Glomerular visceral epithelial cell (primary cell): ENCODE measurements around the gene SPAST.
"Not testable (repeated sequence)": the region's sequence is repeated elsewhere in the genome, so short reads cannot be mapped to it uniquely, and the experiment has no call there.

Source experiments
- DNase-seq: peaks from one replicate; pipeline ENCODE4 v3.0.0-alpha.2; 2016; ENCODE audit errors: extremely low spot score

The SPAST gene

DNA sequence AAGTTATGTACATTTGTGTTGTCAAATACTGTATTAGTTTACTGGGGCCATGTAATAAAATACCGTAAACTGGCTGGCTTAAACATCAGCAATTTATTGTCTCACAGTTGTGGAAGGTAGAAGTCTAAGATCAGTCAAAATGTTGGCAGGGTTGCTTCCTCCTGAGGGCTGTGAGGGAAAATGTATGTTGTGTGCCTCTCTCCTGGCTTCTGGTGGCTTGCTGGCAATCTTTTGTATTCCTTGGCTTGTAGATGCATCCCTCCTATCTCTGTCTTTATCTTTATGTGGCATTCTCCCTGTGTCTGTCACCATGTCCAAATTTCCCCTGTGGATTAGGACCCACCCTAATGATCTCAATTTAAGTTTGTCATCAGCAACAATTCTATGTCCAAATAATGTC, 65.3 kb downstream of the SPAST start:
- DNase-seq, result no peak

DNA sequence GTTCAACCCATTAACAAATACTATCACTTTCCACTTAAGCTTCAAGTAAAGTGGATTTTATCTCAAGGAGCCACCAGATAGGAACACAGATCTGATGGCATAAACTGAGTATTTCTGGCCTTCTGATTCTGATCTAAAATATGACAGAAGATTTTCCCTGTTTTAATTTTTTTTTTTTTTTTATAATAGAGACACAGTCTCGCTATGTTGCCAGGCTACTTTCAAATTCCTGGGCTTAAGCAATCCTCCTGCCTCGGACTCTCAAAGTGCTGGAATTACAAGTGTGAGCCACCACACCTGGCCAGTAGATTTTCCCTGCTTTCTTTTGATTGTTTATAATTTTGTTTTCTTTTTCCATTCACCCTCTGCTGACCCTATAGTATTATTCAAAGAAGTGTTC, 65.7 kb downstream of the SPAST start:
- DNase-seq, result no peak

DNA sequence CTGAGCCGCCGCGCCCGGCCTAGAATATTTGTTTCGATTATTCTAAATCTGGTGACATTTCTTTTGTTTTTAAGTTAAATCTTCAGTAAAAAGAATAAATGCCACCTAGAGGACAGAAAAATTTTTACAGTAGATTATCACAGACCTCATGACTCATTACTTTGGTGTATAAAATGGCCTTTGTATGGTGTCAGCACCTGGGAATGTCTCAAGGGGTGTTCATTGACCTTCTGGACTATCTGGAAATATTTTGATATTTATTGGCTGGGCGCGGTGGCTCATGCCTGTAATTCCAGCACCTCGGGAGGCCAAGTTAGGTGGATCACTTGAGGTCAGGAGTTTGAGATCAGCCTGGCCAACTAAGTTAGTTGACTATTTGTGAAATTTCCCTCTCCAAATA, 72.1 kb downstream of the SPAST start:
- peak; percentile 67 for DNase-seq

DNA sequence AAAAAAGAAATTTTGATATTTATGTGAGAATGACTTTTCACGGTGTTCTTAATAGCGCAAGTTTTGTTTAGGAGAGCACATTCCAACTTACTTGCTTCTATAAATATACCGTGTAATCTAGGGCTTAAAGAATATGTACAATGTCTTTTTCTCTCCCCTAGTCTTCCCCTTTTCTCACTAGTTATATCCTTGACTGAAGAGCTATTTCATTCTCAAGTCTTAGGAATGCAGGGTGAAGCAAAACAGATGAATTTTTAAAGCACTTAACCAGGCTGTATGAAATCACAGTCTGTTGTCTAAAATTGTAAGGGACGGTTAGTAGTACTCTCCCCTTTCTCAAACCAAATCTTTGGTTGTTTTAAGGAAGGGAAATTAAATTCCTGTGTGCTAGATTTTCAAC, 72.7 kb downstream of the SPAST start:
- DNase-seq, result no peak

DNA sequence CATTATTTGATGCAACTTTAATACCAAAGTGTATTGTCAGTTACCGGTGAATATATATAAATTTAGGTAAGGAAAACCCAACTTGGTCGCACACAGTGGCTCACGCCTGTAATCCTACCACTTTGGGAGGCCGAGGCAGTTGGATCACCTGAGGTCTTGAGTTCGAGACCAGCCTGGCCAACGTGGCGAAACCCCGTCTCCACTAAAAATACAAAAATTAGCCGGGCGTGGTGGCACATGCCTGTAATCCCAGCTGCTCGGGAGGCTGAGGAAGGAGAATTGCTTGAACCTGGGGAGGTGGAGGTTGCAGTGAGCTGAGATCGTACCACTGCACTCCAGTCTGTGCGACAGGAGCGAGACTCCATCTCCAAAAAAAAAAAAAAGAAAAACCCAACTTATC, 88.2 kb downstream of the SPAST start:
- not testable (repeated sequence) for DNase-seq

DNA sequence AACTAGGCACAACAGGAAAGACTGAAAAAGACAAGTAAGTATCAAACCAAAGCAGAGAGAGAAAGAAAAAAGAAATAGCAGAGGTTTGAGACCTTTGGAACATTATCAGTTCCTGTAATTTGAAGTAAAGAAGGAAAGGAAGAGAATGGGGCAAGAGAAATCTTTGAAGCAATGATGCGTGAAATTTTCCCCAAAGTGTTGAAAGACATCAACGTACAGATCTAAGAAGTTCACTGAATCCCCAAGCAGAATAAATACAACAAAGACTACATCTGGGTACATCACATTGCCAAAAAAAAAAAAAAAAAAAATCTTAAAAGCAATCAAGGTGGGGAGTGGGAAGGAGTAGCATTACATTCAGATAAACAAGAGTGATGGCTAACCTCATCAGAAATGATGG, 96.3 kb downstream of the SPAST start:
- DNase-seq, result no peak

DNA sequence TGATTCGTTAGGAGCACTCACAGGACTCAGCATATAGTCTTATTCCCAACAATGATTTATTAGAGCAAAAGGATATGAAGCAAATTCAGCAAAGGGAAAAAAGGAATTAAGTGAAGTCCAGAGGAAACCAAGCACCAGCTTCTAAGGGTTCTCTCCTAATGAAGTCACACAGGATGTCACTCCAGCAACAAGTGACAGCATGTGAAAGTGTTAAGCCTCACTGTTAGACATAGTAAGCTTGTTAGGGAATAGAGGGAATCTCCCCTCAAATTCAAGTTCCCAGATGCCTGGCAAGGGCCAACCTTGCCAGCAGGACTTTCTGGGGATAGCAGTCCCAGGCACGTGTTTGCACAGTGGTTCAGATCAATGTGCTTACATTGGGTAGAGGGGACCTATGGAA, 97.9 kb downstream of the SPAST start:
- DNase-seq, result no peak

DNA sequence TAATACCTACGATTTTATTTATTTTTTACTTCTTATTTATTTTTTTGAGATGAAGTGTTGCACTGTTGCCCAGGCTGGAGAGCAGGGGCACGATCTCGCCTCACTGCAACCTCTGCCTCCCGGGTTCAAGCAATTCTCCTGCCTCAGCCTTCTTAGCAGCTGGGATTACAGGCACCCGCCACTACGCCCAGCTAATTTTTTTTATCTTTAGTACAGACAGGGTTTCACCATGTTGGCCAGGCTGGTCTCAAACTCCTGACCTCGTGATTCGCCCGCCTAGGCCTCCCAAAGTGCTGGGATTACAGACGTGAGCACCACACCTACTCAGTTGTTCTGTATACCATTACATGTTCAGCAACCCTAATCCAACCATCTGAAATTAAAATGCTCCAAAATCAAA, 100.9 kb downstream of the SPAST start:
- not testable (repeated sequence) for DNase-seq

DNA sequence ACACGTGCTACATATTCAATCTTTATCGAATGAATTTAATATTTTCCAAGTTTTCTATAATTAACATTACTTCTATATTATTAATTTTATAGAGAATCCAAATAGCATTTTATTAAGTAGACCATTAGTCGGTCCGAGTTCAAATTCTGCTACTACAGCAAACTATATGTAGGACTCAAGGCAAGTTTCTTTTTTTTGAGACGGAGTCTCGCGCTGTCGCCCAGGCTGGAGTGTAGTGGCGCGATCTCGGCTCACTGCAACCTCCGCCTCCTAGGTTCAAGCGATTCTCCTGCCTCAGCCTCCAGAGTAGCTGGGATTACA, 101.6 kb downstream of the SPAST start:
- DNase-seq, result not testable (repeated sequence)

DNA sequence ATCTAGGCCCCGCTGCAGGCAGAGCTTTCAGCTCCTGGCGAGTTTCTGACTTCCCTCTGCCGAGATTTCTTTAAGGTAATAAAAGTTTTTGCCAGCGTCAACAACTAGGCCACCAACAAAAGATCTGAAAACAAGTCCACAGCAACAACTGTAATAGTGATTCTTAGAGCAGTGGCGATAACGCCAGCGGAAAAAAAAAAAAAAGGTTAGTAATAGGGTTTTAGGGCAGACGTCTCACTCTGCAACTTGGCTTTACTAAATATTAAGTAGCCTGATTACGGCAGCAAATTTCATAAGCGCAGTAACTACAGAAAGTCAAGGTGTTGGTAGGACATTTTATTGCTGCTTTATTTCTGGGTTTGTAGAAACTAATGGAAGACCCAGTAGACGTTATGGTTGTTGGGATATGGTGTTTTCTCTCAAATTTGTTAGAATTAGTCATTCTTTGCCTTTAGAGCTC, 102.8 kb downstream of the SPAST start:
- DNase-seq, result no peak

DNA sequence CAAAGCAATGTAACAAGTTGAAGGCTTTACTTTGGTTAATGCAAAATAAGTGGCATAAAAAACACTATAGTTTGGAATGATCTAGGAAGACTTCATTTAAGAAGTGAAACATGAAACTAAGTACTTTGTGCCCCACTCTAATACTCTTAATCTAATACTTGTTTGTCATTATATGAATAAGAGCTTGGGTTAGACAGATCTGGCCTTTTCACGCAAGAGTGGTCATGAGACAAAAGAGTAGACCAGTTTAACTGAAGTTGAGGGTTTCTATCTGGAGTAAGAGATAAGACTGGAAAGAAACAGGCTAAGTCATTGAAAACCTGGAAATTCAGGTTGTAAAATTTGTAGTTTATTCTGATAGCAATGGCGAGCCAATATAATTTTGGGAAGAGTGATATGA, 105.2 kb downstream of the SPAST start:
- no peak for DNase-seq

DNA sequence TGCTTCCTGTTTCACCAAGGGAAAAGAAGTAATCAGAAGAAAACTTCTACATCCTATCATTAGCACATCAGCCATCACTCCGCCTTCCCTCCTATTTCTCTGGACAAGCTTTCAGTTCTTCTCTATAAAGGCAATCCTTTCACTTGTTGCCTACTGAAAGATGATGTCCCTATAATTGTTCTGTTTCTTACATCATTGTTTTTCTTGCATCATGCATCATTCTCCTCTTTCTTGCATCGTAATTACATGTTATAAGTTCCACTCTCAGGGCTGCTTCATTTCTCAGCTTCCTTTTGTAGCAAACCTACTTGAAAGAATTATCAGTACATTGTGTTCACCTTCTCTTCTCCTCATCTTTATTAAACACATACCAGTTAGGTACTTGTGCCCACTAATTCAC, 109.5 kb downstream of the SPAST start:
- no peak for DNase-seq

DNA sequence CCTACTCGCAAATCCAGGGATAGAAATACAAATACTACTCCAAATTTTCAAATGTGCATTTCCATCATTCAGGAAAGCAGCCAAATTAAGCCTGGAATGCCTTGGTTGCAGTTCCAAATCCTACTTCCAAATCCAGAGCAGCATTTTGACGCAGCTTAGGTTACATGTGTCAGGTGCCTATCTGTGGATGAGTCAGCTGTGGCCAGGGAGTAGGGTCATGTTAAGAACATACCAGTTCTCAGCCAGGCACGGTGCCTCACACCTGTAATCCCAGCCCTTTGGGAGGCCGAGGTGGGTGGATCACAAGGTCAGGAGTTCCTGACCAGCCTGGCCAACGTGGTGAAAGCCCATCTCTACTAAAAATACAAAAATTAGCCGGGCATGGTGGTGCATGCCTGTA, 119.3 kb downstream of the SPAST start:
- no peak for DNase-seq

DNA sequence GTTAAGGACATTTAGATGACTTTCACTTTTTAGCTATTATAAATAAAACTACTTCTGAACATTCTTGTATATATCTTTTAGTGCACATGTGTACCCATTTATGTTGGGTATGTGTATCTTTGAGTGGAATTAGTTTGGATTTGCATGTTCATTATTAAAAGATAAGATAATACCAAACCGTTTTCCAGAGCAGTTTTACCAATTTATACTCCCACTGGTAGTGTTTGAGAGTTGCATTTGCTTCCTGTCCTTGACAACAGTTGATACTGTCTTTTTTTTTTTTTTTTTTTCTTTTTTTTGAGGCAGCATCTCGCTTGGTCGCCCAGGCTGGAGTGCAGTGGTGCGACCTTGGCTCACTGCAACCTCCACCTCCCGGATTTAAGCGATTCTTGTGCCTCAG, 125.7 kb downstream of the SPAST start:
- DNase-seq, result no peak

DNA sequence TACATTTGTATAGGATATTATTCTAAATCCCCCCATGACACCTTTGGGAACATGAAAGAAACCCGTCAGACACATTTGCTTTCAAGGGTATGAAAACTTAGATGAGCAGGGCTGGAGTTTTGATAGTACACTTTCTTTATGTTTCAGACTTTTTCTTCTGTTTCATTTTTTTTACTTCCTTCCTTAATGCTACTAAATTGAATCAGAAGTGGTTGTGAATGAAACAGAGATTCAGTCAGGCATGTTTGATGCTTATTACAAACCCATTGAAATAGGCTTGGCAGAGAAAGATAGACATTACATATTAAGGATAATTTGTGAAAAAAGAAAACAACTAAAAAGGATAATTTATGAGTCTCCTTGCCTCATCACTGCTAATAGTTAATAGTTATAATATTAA, 129.1 kb downstream of the SPAST start:
- DNase-seq, result no peak

DNA sequence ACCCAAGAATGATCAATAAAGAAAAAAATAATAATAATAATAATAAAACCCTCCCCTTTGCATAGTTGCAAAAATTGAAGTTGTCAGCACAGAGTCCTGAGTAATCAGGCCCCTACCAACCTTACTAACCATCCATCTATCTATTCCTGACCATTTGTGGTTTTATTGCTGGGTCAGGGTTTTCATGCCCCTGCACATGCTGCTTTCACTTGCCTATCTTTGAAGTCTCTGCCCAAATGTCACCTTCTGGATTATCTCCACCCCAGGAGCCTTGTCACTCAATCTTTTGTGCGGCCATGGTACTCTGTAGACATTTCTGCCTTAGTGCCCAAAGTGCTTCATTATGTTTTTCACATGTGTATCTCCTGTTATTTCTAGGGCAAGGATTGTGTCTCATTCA, 137.5 kb downstream of the SPAST start:
- DNase-seq, result no peak

DNA sequence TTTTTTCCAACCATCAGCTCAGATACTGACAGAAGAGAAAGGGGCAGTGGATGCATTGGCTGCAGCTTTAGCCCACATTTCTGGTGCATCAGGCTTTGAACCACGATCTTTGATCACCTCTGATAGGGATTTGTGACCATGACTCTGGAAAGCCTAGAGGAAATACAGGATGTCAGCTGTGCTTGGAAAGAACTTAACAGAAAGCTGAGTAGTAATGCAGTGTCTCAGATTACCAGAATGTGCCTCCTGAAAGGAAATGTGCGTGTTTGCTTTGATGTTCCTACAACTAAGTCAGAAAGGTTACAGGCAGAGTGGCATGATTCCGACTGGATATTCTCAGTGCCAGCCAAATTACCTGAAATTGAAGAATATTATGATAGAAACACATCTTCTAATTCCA, 140.1 kb downstream of the SPAST start:
- DNase-seq, result not testable (repeated sequence)
